ENCODE measurements around the gene LRRC45. TPM values are rescaled to one million over a fixed set of nuclear protein-coding genes. Genes with fewer than 3 reads are reported as not detected.

LRRC45 gene
- total RNA-seq, 2 experiments from 2014 or later, result 54.5 to 68.4 TPM

DNA sequence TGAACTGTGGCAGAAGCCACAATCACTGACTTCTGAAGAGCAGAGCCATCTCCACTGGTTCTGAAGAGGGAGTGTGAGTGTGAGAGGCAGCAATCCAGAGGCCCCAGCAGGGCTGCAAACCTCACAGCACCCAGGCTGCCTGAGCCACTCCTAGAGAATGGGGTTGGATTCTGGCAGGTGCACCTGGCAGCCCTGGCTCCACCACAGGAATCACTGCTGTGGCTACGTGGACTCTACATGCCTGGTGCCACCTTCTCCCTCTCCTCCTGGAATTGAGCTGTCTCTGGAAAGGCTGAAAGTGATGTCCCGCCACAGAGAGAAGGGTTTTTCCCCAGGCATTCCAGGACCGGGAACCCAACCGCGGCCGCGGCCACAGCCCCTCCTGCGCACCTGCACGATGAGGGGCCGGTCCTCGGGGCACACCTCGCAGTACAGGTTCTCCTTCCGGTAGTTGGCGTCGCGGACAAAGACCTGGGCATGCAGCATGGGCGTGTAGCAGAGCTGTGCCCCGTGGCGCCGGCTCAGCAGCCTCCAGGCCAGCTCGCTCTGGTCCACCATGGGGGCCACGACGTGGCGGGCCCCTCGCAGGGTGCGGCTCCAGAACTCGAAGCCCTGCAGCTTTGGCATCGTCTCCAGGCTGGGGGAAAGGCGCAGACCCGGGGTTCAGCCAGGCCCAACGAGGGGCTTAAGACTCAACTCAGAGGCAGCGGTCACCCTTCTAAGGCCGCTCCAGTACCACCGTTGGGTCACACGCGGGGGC lies 41.5 kb downstream of the LRRC45 start:
- H3K27ac Mint-ChIP-seq, result peak overlapping the region; percentile 69
- H3K4me3 Mint-ChIP-seq, result peak overlapping the region; percentile 65
- no peaks in the 10 kb centered on the region for H3K27me3 Mint-ChIP-seq

DNA sequence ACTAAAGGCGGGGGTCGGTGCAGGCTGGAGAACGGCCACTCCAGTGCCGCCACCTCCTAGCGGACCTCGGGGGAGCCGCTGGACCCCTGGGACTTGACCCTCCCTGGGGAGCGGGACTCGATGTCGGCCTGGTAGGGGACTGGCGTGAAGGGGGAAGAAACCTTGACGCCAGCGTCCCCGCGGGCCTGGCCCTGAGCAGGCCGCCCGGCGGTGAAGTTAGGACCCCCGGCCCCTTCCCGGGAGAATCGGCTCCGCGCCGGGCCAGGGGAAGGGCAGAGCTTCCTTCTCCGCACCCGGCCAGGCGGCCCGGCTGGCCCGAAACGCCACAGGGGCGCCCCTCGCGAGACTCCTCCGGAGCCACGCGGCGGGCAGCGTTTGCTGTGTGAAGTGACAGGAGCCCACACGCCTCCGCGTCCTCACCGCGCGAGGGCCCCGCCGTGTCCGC lies 42.1 kb downstream of the LRRC45 start:
- Mint-ChIP-seq H3K27me3 (no peaks in the 10 kb centered on the region), H3K36me3 (ENCODE audit: low read depth) (peaks cover under 1% of the 10 kb centered on the region), H3K4me1 (peaks cover 11% of the 10 kb centered on the region), H3K9me3 (no peaks in the 10 kb centered on the region), H3K4me3 (peak overlapping the region; percentile 65), H3K27ac (peak overlapping the region; percentile 69)
- CTCF ChIA-PET, result interaction anchor here (0.9 to 2.0 kb wide), 2 partner anchors 12 to 35 kb away, joined by 3 to 7 read pairs; no protein-coding TSS in a partner anchor
- POLR2A ChIA-PET, result no interaction called here
- DNase-seq, result peak; percentile 29

More for the DNA sequence above, 41.5 kb downstream of the LRRC45 start:
- Mint-ChIP-seq H3K9me3 (no peaks in the 10 kb centered on the region), H3K36me3 (ENCODE audit: low read depth) (peaks cover 3% of the 10 kb centered on the region), H3K4me1 (peaks cover 11% of the 10 kb centered on the region)
- CTCF ChIA-PET, result interaction anchor here (0.9 to 2.0 kb wide), 2 partner anchors 11 to 34 kb away, joined by 3 to 7 read pairs; no protein-coding TSS in a partner anchor
- POLR2A ChIA-PET, result no interaction called here
- no peak for DNase-seq

DNA sequence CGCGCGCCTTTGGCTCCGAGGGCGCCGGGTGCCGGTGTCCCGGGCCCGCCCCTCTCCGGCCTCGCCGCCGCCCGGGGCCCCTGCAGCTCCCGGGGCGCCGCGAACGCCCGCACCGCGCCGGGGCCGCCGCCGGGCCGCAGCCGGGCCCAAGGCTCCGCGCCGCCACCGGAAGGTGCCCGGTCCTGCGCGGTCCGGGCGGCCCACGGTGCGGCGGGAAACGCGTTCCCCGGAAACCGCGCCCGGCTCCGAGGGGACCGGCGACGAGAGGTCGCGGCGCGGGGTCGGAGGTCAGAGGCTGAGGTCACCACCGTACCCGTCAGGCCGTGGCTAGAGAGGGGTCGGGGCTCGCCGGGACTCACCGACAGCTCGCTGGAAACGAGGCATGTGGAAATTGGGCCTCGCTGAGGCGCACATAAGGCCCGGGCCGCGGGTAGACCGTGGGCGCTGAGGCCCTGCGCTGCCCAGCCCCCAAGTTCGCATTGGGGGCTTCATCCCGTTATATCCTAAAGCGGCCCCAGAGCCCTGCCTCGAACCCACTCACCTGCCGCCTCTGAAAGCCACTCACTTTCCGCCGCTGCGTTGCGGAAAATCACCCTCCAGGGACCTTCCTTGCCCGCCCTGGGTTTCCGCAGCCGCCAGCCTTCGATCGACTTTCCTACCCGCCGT lies 42.7 kb downstream of the LRRC45 start, which contains the start of gene DUS1L:
Gene DUS1L (minus strand): TSS at position 167 of the 666 bp plus-strand sequence. CDS start 745 bp downstream, outside the sequence.
- H3K4me1 Mint-ChIP-seq, result peaks cover 11% of the 10 kb centered on the region
- peak within 1 kb of the TSS; percentile 93 for H3K27ac Mint-ChIP-seq
- peak; percentile 67 for DNase-seq
- peak within 1 kb of the TSS; percentile 85 for H3K4me3 Mint-ChIP-seq
- POLR2A ChIA-PET, result no interaction called here
- H3K9me3 Mint-ChIP-seq, result no peaks in the 10 kb centered on the region
- H3K27me3 Mint-ChIP-seq, result no peaks in the 10 kb centered on the region
- CTCF ChIA-PET, result interaction anchor here (0.8 to 1.2 kb wide), 2 partner anchors 9 to 28 kb away, joined by 3 to 5 read pairs; partner anchors contain the start of gene DCXR
- H3K36me3 Mint-ChIP-seq (ENCODE audit: low read depth), result no peaks in the 10 kb centered on the region

DNA sequence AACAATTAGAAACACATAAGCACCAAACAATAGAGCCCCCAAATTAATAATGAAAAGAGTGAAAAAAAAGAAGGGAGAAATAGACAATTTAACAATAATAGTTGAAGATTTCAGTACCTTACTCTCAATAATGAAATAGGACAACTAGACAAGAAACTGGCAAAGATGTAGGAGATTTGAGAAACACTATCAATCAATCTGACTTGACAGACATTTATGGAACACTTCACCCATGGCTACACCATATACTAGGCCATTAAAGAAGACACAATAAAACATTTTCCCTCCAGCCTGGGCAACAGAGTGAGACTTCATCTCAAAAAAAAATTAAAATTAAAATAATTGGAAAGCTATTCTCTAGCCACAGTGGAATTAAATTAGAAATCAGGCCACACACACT lies 47.5 kb downstream of the LRRC45 start:
- Mint-ChIP-seq H3K9me3 (no peaks in the 10 kb centered on the region), H3K36me3 (ENCODE audit: low read depth) (no peaks in the 10 kb centered on the region), H3K4me1 (peaks cover 6% of the 10 kb centered on the region), H3K4me3 (no peak overlapping the region), H3K27ac (no peak overlapping the region), H3K27me3 (peaks cover 2% of the 10 kb centered on the region)
- DNase-seq, result no peak
- POLR2A ChIA-PET, result no interaction called here
- CTCF ChIA-PET, result no interaction called here

DNA sequence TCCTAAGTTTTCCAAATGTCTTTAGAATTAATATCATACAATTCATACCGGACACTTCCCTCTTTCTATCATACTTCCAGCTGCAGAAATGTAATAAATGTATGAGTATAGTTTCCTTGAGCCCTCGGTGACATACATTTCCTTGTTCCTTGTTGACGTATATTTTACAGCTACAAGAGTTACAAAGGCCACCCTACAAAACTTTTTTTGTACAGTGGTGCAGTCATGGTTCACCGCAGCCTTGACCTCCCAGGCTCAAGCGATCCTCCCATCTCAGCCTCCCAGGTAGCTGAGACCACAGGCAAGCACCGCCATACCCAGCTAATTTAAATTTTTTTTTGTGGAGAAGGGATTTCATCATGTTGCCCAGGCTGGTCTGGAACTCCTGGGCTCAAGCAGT lies 49.7 kb downstream of the LRRC45 start:
- H3K9me3 Mint-ChIP-seq, result no peaks in the 10 kb centered on the region
- H3K4me3 Mint-ChIP-seq, result no peak overlapping the region
- no peaks in the 10 kb centered on the region for H3K4me1 Mint-ChIP-seq
- POLR2A ChIA-PET, result interaction anchor here (0.7 kb wide), 1 partner anchor 130 kb away, joined by 5 read pairs; no protein-coding TSS in a partner anchor
- peaks cover 2% of the 10 kb centered on the region for H3K27me3 Mint-ChIP-seq
- DNase-seq, result no peak
- CTCF ChIA-PET, result interaction anchor here (0.7 kb wide), 1 partner anchor 35 kb away, joined by 3 read pairs; the partner anchor contains the start of gene DCXR
- no peak overlapping the region for H3K27ac Mint-ChIP-seq
- H3K36me3 Mint-ChIP-seq (ENCODE audit: low read depth), result no peaks in the 10 kb centered on the region

DNA sequence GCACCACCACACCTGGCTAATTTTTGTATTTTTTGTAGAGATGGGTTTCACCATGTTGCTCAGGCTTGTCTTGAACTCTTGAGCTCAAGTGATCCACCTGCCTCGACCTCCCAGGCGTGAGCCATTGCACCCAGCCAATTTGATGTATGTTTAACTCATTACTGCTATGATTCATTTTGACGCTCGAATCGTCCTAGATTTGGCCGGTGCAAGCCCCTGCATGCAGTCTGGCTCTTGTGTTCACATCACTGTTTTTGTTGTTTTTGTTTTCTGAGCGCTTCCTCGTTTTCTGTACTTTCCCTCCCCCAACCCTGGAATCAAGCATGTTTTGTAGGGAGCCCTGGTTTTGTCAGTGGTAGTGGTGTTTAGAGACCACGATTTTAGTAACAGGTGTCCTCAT lies 50.3 kb downstream of the LRRC45 start:
- H3K4me3 Mint-ChIP-seq, result no peak overlapping the region
- no peaks in the 10 kb centered on the region for H3K9me3 Mint-ChIP-seq
- CTCF ChIA-PET, result interaction anchor here (0.7 kb wide), 1 partner anchor 36 kb away, joined by 3 read pairs; the partner anchor contains the start of gene DCXR
- H3K27ac Mint-ChIP-seq, result no peak overlapping the region
- no peaks in the 10 kb centered on the region for H3K4me1 Mint-ChIP-seq
- H3K27me3 Mint-ChIP-seq, result peaks cover 2% of the 10 kb centered on the region
- peaks cover 4% of the 10 kb centered on the region for H3K36me3 Mint-ChIP-seq (ENCODE audit: low read depth)
- DNase-seq, result no peak
- POLR2A ChIA-PET, result interaction anchor here (0.7 kb wide), 1 partner anchor 129 kb away, joined by 5 read pairs; no protein-coding TSS in a partner anchor

DNA sequence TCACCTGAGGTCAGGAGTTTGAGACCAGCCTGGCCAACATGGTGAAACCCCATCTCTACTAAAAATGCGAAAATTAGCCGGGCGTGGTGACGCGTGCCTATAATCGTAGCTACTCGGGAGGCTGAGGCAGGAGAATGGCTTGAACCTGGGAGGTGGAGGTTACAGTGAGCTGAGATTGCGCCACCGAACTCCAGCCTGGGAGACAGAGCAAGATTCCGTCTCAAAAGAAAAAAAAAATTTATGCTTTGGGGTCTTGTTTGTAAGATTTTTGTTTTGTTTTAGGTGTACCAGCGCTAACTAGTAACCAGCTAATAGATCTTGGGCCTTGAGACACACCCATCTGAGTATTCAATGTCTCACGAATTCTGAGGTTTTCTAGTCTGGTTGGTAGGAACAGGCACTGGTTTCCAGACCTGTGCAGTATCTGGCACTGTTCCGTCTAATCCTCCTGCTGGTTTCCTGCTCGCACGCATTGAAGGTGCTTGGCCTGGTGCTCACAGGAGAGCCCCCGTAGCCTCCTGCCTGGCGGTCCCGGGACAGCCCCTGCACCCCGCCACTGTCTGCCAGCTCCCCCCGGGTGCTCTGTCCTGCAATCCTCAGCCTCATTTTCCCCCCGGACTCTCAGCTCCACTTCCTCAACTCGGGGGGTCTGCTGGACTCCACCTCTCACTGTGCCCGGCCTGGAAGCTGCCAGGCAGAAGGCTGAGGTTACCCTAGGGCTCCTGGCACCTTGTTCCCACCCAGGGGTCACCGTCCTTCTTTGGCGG lies 53.1 kb downstream of the LRRC45 start:
- POLR2A ChIA-PET, result interaction anchor here (0.5 kb wide), 1 partner anchor 74 kb away, joined by 6 read pairs; no protein-coding TSS in a partner anchor
- CTCF ChIA-PET, result interaction anchor here (1.1 to 1.5 kb wide), 4 partner anchors 9 to 39 kb away, joined by 3 read pairs; partner anchors contain the start of gene DCXR

DNA sequence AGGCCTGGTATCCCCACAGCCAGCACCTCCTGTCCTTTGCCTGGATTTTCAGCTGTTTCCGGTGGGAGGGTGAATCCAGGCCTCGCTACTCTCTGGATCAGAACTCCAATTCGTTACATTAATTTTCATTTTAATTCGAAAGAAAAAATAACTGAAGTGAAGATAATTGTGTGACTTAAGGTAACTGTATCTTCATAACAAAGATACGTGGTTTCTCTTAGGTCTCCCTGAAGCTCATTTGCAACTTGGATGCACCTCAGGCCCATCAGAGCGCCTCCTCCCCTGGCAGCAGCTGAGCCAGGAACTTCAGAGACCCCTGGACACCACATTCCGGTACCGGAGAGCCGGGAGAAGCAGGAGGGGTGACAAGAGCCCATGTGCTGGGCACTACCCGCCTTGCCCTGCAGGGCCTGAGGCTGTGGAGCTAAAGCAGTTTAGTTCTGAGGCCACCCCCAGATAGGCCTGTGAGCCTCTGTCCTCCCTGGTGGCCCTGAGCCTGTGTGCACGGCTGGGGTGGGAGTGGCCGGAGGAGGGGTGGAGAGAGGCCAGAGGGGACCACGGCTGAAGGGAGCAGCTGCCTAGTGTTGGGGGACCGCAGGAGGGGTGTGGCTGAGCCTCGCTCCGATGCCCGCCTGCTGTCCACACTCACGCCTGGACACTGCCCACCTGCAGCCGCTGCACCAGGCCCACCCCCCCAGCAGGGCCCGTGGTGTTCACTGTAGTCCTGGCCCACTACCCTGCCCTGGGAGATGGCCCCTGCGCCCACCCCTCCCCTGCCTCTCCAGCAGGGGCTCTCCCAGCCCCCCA lies 53.9 kb downstream of the LRRC45 start:
- no peak for DNase-seq
- H3K4me1 Mint-ChIP-seq, result no peaks in the 10 kb centered on the region
- H3K4me3 Mint-ChIP-seq, result no peak overlapping the region
- H3K27ac Mint-ChIP-seq, result no peak overlapping the region
- POLR2A ChIA-PET, result interaction anchor here (0.5 kb wide), 1 partner anchor 75 kb away, joined by 6 read pairs; no protein-coding TSS in a partner anchor
- H3K36me3 Mint-ChIP-seq (ENCODE audit: low read depth), result peaks cover 6% of the 10 kb centered on the region
- CTCF ChIA-PET, result interaction anchor here (0.5 to 1.5 kb wide), 5 partner anchors 10 to 423 kb away, joined by 3 to 4 read pairs (median 3); no protein-coding TSS in a partner anchor
- H3K9me3 Mint-ChIP-seq, result no peaks in the 10 kb centered on the region
- peaks cover 2% of the 10 kb centered on the region for H3K27me3 Mint-ChIP-seq

More for the DNA sequence above, 53.1 kb downstream of the LRRC45 start:
- Mint-ChIP-seq H3K9me3 (no peaks in the 10 kb centered on the region), H3K4me1 (no peaks in the 10 kb centered on the region), H3K36me3 (ENCODE audit: low read depth) (peaks cover 6% of the 10 kb centered on the region), H3K27me3 (peaks cover 2% of the 10 kb centered on the region), H3K4me3 (no peak overlapping the region), H3K27ac (no peak overlapping the region)
- DNase-seq, result no peak

DNA sequence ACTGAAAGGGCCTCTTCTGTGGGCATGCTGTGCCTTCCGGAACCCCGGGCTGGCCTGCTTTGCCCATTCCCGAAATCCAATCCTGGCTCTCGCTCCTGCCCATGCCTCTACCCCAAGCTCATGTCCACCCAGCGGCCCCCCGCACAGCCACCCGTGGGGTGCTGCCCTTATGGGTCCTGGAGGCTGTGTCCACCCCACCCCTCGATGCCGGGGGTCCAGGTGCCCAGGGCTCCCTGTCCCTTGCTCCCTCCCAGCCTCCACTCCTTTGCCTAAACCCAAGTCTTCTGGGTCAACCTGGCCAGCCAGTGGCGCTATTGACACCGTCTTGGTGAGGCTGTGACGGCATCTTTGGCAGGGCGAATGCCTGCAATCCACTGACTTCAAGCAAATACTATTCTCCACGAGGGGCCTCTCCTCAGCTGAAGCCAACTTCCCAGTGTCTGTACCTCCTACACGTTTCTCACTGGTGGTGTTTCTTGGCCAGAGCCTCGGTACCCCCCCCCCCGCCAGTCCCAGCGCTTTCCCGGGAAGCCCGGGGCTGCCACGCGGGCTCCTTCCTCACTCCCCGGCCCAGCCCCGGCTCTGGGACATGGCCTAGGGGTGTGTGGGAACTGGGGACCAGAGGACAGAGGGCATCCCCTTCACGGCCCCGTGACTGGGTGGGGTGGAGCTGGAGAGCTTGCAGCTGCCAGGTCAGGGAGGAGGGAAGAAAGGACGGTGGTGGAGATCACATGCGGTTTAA lies 54.7 kb downstream of the LRRC45 start:
- peaks cover 2% of the 10 kb centered on the region for H3K27me3 Mint-ChIP-seq
- POLR2A ChIA-PET, result interaction anchor here (0.6 kb wide), 1 partner anchor 92 kb away, joined by 5 read pairs; no protein-coding TSS in a partner anchor

DNA sequence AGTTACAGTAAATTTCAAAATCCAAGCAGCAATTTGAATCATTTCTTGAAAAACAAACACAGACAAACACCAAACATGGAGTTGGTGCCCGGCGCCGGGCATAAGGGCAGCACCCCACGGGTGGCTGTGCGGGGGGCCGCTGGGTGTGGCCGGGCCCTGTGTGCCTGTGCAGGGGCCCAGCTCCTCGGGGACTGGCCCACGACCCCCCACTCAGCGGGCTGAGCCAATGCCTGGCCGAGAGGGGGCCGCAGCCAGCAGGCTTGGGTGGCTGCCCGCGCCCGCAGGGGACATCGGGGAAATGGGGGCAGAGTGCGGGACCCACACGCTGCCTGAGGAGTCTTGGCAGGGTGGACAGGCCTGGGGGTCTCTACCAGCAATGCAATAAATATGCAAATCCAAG lies 55.3 kb downstream of the LRRC45 start:
- CTCF ChIA-PET, result no interaction called here

More for the DNA sequence above, 54.7 kb downstream of the LRRC45 start:
- H3K36me3 Mint-ChIP-seq (ENCODE audit: low read depth), result peaks cover 6% of the 10 kb centered on the region
- H3K4me3 Mint-ChIP-seq, result no peak overlapping the region
- no peak for DNase-seq
- H3K27ac Mint-ChIP-seq, result no peak overlapping the region
- CTCF ChIA-PET, result interaction anchor here (0.7 to 1.5 kb wide), 3 partner anchors 11 to 48 kb away, joined by 3 to 4 read pairs (median 3); no protein-coding TSS in a partner anchor
- no peaks in the 10 kb centered on the region for H3K9me3 Mint-ChIP-seq
- no peaks in the 10 kb centered on the region for H3K4me1 Mint-ChIP-seq

More for the DNA sequence above, 55.3 kb downstream of the LRRC45 start:
- DNase-seq, result no peak
- Mint-ChIP-seq H3K4me3 (no peak overlapping the region), H3K36me3 (ENCODE audit: low read depth) (peaks cover 9% of the 10 kb centered on the region), H3K4me1 (no peaks in the 10 kb centered on the region), H3K27me3 (peaks cover 2% of the 10 kb centered on the region), H3K9me3 (no peaks in the 10 kb centered on the region), H3K27ac (no peak overlapping the region)
- POLR2A ChIA-PET, result interaction anchor here (0.6 kb wide), 1 partner anchor 93 kb away, joined by 5 read pairs; no protein-coding TSS in a partner anchor
